HG03457 (cell line): Measurements from ENCODE around the gene CBFA2T2.

ENCODE experiments used
- ATAC-seq: cut with Tn5 transposase; IDR thresholded peaks from one replicate; pipeline ENCODE4 v1.9.1; 2021; ENCODE audit warnings: moderate number of reproducible peaks; ENCODE audit not compliant: unreplicated experiment

CBFA2T2 gene

DNA sequence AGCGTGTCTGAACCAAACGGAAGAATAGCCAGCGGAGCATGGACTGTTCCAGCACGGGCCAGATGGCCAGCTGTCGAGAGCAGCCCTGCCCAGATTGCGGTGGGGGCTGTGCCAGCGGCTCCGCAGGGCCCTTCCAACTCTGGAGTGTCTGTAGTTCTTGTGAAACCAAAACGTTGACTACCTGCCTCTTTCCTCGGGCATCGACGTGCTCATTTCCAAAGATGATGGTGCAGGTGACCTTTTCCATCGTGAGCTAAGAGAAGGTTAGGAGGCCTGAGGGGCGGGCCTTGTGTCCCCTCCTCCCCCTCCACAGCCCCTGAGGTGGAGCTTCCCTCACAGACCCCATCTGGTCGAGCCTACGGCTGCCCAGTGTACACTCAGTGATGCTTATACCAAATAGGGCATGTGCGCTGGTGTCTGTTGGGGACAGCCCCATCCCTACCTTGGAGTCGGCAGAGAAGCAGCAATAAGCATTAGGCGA lies 159.3 kb downstream of the CBFA2T2 start:
- no peak for ATAC-seq

DNA sequence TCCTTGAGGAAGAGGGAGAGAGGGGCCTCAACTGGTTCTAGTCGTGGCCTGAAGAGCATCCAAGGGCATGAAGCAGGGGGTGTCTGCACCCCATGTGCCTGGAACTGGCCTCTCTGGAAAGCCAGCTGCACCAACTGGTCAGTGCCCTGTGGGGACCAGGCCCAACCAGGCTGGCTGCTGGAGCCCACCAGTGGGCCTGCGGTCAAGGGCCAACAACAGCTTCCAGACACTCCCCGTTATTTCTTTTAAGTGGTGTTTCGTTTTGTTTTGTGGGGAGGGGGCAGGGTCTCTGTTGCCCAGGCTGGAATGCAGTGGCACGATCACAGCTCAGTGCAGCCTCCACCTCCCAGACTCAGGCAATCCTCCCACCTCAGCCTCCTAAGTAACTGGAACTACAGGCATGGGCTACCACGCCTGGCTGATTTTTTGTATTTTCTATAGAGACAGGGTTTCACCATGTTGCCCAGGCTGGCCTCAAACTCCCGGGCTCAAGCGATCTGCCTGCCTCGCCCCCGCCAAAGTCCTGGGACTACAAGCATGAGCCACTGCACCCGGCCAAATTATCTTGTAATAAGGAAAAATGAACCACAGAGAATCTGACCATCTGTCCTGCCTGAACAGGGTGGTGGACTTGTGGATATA lies 160.3 kb downstream of the CBFA2T2 start:
- ATAC-seq: no peak

DNA sequence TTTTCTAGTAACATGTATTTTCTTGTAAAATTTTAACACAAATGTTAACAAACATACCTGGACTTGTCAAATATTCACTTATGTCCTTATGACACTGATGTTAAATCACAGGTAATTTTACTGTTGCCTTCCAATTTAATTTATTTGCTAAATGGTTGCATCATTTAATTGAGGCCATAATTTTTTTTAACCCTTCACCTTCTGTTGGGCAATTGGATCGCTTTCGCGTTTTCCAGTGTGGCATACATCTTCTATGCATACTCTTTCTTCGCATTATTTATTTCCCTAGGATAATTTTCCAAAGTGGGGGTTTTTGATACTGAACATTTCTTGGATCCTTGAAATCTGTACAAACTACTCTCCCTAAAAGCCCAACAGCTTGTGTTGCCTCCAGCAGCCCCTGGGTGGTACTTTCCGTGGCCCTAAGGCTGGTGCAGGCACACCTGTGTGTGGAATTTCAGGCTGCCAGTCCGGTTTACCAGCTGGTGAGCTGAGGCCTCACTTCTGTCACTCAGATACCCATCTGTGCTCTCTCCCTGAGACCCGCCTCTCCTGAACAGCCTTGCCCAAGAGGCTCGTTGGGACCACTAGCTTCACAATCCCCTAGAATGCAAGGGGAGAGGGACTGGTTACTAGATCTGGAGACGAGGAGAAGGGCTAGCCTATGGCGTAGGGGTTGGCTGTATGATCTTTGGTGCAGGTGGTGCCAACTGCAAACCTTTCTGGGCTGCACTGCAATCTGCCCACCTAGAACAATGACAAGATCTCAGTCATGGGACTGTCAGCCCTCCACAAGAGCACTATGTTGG lies 161.1 kb downstream of the CBFA2T2 start:
- ATAC-seq: no peak

DNA sequence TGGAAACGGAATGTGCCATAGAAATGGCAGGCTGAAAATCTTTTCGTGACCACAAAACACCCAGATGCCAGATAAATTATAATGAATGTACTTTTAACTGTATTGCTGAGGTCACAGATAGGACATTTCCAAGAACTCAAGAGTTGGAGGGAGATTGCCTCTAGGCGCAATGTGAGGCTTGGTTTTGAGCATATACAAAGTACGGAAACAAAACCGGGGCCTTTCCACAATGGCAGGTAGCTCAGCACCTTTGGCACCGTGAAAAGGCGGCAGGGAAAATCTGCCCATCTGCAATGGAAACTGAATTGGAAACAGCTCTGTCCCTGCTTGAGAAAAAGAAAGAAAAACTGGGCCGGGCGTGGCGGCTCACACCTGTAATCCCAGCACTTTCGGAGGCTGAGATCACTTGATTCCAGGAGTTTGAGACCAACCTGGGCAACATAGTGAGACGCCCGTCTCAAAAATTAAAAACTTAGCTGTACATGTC lies 161.7 kb downstream of the CBFA2T2 start:
- no peak for ATAC-seq

DNA sequence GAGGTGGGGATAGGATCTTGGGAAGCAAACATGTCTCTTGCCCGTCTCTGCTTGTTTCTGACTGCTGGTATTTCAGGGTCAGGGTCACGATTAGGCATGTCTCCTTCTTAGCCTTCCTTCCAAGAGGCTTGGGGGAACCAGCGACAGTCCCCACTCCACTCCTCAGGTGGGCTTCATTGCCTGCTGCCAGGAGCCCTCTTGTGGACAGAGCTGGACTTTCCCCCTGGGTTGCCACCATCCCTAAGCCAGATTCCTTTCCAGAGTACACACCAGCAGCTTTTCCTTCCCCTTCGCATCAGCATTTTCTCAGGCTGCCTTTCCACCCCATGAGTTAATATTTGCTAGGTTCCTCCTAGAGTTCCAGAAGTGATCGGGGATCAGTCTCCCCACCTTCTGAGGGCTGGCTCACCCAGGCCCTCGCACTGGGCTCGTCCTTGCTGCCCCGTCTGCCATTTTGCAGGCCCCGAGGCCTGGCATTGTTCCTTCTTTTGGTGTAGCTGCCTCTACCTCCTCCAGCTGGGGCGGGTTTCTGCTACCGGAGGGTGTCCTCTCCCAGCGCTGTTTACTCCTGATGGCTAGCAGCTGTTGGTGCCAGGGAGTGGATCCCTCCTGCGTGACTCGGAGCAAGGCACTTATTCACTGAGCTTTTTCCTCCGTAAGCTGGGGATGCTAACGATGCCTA lies 163.5 kb downstream of the CBFA2T2 start:
- ATAC-seq: no peak

DNA sequence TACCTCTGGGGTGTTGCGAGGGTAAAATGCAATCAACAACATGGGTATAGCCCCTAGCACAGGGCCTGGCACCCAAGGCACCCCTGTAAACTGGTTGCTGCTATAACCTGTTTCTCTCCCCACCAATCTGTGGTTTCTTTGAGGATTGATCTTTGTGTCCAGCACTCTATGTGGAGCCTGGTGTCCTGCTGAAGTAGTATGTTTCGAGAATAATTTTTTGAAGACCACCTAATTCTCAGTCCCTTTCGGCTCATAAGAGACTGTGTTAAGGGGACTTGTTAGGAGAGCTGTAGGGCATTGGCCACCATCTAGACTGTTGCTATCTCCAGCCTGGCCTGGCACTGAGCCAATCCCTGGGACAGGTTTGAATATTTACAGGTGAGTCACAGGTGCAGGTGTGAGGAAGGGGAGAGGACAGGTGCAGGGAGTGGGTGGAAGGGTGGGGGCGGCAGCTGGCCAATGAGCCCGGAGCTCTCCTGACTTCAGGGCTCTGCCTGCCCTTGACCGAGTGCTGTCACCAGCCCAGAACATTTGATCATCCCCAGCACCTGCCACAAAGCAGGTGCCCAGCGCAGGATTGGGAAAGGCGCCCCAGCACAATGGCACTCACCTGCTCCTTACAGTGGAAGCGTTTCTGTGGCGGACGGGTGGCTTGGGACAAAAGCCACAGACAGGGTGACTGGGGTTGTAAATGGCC lies 164.2 kb downstream of the CBFA2T2 start:
- ATAC-seq: no peak

DNA sequence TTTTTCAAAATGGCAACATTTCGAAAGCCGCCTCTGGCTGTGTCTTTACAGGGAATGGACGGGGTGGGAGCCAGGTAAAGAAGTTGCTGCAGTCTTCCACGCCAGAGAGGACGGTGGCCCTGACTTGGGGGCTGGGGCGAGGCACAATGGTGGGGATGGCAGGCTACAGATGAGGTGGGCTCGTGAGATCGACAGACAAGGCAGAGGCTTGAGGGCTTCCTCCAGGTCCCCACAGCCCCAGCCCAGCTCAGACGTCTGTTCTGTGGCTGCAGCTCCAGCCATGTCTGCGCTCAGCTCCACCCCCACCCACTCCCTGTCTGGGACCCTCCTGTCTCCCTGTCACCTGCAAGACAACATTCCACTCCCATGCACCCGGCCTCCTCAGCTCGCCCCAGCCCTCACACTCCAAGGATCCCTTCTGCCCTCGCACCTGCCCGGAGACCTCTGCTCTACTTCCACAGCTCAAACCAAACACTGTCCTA lies 164.8 kb downstream of the CBFA2T2 start:
- no peak for ATAC-seq

DNA sequence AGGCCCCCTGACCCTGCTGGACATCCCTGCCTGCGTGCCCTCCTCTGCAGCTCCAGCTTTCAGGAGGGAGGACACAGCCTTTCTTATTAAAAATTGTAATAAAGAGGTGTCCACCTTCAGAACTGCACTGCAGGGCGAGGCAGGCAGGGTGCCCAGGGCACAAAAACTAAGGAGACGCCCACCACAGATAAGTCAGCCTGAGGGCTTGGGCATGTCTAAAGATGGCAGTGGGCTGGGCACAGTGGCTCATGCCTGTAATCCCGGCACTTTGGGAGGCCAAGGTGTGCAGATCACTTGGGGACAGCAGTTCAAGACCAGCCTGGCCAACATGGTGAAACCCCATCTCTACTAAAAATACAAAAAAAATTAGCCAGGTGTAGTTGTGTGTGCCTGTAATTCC lies 165.3 kb downstream of the CBFA2T2 start:
- ATAC-seq: no peak

DNA sequence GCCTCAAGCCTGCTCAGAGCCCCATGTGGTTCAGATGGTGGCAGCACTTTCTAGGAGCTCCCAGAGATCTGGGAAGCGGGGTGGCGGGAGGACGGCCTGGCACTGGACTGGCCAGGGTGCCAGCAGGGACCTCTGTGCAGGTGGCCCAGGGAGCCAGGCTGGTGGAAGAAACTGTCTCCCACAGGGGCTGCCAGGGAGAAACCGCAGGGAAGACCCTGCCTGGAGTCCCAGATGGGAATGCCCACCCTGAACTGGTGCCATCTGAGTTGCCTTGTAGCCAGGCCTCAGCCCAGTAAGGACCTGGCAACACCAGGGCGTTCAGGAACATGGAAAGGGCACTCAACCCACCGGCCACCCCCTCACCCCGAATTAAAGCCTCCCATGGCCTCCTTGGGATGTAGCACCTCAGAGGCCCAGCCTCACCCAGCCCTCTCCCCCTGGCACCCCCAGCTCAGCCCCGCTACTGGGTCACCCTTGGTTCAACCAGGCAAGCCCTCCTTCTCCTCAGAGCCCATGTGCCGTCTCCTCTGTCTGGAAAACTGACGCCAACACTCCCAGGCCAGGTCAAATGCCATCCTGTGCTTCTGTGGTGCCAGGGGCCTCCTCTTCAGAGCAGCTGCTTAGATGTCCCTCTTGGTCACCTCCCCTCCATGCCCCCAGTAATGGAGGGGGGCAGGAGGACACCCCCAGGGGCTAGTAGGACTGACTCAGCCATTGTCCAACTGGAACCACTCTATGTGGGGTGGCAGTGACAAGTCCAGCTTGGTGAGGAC lies 166.3 kb downstream of the CBFA2T2 start:
- ATAC-seq: no peak

DNA sequence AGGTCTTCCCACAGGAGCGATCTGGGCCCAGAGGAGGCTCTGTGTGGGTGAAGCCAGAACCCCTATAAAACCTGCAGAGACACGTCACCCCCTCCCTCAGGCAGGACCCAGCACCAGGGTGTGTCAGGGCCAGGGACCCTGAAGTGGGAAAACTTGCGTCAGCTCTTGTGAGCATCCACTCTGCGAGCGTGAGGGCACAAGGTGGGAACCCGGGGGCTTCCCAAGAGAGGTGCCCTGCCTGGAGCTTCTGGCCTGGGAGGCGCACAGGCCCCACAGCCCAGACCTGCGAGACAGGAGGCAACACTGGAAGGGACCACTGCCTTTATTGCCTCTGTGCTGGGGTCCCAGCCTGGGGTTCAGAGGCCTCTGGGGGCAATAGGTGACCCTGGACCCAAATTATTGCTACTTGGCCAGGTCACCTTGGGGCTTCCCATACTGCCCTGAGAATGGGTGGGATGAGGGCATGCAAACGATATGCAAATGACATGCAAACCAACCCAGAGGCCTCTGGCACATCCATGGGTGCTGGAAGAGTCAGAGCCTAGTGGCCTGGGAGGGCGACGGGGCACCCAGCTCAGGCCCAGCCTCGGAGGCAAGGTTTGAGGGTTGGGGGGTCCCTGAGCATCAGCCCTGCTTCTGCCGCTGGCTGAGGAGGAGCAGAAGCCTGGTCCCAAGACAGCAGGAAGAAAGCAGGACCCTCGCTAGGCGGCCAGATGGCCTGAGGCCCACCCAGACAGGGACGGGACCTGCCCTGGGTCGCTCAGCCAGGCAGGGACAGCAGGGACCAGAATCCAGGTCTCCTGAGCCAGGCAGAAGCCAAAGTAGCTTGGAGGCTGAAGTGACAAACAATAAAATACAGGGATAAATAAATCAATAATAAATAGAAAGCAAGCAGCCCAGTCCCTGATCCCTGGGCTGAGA lies 167.1 kb downstream of the CBFA2T2 start:
- ATAC-seq: no peak

DNA sequence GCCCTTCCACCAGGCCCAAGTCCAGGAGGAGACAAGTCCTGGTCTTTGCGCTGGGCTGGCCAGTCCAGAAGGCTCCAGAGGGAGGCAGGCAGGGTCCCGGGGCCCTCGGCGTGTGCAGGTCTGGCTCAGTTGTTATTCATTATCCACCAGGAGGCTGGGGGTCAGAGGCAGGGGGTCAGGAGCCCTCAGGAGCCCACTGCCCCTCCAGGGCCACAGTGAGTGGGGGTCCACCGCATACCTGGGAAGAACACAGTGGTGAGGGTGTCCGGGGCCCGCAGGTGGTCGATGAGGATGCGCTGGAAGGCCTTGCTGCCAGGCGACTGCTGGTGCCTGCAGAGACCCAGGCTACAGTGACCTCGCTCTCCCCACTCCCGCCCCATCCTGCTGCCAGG lies 167.8 kb downstream of the CBFA2T2 start:
- no peak for ATAC-seq

DNA sequence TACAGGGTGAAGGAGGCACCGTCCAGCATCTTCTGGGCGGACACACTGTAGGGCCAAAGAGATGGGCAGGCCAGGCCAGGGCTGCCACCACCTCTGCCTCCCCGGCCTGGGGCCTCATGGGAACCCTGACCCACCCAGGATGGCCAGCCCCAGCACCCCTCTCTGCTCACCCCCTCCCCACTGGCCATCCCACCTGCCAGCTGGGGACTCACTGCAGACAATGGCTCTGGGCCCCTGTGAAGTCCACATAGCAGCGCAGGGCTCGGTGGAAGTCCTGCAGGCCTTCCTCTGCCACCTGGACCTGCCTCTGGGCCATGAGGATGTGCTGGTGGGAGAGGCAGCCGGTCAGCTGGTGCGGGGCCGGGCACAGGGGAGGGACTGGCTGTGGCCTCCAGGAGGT lies 168.6 kb downstream of the CBFA2T2 start:
- no peak for ATAC-seq

DNA sequence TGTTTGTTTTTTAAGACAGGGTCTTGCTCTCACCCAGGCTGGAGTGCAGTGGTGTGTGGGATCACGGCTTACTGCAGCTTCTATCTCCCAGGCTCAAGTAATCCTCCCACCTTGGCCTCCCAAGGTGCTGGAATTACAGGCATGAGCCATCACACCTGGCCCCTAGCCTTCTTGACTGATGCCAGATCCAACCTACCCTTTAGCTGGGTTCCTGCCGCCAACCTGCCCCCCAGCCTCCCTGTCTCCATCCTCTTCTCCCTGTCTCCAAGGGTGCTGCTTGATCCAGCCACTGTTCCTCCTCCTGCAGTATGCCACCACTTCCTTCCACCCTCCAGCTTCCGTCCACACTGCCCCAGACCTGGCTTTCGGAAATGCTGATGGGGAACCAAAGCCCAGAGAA lies 169.0 kb downstream of the CBFA2T2 start:
- ATAC-seq: no peak

DNA sequence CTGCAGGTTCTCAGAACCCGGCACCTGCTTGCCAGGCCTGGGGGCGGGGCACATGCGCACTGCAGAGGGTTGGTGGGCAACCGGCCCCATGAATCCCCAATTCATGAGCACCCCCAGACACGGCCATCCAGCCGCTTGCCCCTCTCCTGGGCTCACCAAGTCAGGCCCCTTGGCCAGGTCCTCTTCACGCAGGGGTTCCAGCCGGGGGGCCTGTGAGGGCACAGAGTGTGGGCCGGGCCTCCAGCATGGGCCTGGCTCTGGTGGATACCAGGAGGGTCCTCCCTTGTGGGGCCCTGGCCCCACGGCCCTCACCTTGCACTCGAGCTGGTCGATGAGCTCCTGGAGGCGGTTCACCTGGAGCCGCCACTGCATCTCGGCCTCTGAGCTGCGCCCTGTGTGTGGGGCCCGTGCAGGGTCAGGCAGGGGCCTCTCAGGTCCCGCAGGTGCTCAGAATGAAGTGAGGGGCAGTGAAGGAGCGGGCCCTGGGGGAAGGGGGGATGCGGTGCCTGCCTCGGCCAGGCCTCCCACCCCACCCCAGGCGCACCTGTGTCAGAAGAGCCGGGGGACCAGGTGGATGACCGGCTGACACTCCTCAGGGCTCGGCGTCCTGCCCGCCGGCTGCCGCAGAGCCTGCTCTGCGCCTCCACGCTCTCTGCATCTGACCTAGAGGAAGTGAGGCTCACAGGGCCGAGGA lies 169.6 kb downstream of the CBFA2T2 start:
- no peak for ATAC-seq

DNA sequence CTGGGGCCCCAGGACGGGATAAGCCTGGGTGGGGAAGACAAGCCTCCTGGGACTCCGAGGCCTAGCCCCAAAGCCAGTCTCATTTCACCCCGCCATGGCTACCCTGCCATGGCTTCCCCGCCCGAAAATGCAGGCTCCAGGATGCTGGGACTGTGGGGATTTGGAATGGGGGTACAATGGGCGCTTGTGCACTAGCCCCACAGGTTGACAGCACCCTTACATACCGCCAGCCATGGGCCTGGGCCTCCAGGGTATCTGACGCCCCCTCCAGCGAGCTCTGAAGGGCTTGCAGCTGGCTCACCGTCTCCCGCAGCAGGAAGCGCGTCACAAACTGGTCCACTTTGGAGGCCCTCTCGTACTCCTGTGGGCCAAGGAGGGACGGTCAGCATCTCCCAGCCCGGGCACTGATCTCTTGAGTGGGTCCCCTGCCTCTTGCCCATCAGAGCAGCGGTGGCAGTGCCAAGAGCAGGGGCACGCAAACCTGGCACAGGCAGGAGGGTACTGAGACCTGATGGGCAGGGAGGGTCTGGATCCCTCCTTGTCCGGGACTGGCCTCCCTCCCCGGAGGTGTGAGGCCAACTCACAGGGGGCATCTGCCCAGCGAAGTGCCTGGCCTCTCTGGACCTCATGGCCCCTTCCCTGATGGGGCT lies 170.3 kb downstream of the CBFA2T2 start:
- ATAC-seq: no peak

DNA sequence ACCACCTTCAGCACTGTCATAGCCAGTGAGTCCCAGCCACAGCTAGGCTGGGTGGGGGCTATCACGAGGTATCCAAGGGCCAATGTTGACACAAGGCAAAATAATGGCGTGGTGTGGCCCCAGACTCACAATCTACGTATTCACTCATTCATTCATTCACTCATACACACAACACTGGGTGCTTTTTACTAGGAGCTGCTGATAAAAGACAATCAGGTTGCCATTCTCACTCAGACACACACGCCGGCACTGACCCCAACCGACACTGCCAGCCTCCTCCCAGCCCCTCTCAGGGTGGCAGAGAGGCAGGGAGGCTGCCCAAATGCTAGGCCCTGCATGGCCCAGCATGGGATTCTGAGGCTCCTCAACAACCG lies 170.8 kb downstream of the CBFA2T2 start:
- ATAC-seq: no peak

DNA sequence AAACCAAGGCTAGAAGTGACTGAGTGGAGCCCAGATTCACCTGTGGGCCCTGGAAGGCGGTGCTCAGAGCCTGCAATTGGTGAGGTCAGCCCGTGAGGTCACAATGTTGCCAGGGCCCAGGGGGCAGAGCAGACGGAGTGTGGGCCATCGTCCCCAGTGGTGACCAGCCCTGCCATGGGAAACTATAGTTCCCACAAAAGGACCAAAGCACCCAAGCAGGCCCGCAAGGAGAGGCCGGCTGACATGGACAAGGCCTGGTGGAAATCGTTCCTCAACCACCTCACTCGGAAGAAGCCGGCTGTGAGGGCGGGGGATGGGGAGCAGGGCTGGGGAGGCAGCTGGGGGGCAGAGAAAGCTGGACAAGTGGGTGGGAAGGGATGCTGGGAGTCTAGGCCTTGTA lies 172.3 kb downstream of the CBFA2T2 start, which contains the start of gene C20orf144:
TSS of gene C20orf144 (plus strand) at position 156 of the 400 bp plus-strand sequence. CDS start at position 175, 19 bp downstream.
- ATAC-seq: no peak
